HG02588 (cell line): Measurements from ENCODE around the gene KRTAP4-3.
"Not testable (repeated sequence)": the region's sequence is repeated elsewhere in the genome, so short reads cannot be mapped to it uniquely, and the experiment has no call there.

Source experiments
- ATAC-seq: cut with Tn5 transposase; IDR thresholded peaks from one replicate; pipeline ENCODE4 v1.9.1; 2021; ENCODE audit warnings: mild to moderate bottlenecking, moderate library complexity; ENCODE audit not compliant: unreplicated experiment

The KRTAP4-3 gene

GRCh38 chr17:41168121-41168520 is at the start of gene KRTAP4-3:
KRTAP4-3 (minus strand) TSS chr17:41168221; CDS start chr17:41168172, 49 bp downstream.
- ATAC-seq = no peak

DNA sequence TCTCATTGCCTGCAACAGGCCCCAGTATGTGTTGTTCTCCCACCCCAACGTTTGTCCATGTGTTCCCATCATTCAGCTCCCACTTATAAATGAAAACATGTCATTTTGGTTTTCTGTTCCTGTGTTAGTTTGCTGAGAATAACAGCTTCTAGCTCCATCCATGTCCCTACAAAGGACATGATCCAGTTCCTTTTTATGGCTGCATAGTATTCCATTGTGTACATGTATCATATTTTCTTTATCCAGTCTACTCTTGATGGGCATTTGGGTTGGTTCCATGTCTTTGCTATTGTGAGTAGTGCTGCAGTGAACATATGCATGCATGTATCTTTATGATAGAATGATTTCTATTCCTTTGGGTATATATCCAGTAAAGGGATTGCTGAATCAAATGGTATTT is 47.7 kb upstream of the KRTAP4-3 start:
- ATAC-seq = no peak

DNA sequence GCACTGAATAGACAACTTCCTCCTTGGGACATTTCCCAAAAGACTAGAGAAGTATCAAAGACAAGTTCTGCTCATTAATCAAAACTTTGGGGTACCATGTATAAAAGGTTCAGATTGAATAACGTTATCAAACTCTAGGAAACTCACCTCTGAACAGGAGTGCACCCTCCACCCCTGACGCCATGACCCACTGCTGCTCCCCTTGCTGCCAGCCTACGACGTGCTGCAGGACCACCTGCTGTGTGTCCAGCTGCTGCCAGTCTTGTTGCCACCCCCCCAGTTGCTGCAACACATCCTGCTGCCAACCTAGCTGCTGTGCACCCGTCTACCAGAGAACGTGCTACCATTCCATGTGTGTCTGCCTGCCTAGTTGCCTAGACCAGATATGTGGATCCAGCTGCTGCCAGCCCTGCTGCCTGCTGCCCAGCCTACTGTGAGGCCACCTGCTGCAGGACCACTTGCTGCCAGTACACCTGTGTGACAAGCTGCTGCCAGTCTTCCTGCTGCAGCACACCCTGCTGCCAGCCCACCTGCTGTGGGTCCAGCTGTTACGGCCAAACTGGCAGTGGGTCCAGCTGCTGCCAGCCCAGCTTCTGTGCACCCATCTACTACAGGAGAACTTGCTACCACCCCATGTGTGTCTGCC is 44.6 kb upstream of the KRTAP4-3 start:
- no peak for ATAC-seq

DNA sequence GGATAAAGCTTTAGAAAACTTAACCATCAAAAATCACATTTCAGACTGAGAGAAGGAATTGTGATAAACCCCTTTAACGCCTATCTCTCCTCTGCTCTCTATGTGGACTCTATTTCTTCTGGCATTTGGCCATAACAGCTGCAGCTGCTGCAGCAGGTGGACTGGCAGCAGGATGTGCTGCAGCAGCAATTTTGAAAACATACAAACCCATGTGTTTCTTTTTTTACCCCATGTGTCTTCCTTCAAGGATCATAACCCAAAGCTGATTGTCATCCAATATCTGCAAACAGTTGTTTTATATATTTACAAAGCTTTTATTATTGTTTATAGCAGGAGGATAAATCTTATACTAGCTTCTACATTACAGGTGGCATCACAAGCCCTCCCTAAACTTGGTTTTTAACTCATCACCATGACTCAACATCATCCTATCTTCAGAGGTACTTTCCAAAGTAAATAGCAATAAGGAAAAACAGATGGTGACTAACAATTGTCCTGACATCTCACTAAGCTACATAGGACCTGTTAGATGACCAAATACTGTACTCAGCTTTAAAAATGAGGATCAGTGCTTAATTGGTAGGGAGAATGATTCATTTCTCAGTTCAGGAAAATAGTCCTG is 43.9 kb upstream of the KRTAP4-3 start:
- ATAC-seq = no peak

GRCh38 chr17:41199421-41200078 is 31.5 kb upstream of the KRTAP4-3 start:
- ATAC-seq = no peak

DNA sequence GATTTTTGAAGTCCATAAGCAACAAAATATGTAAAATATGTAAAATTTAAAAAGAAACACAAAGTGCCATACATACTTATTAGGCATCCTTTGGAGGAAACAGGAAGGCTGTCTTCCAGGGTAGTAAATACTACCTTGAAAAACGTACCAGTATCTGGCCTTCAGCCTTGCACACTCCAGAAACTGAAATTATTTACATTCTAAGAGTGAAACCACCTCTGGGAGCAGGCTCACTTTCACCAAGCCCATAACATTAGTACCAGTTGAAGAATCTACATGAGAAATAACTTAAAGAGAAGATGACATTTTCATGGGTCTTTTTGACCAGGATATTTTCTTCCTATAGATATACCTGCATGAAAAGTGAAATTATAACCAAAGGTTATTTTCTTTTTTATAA is 28.0 kb upstream of the KRTAP4-3 start:
- ATAC-seq = no peak

GRCh38 chr17:41190328-41190727 is 22.3 kb upstream of the KRTAP4-3 start:
- no peak for ATAC-seq

- ATAC-seq = not testable (repeated sequence)
Measured at GRCh38 chr17:41189837-41190318, 21.9 kb upstream of the KRTAP4-3 start, which contains the start of gene KRTAP9-1. KRTAP9-1 (plus strand) TSS chr17:41189887; CDS start chr17:41189887, 0 bp downstream.

GRCh38 chr17:41186872-41187271 is 18.9 kb upstream of the KRTAP4-3 start:
- ATAC-seq = no peak

DNA sequence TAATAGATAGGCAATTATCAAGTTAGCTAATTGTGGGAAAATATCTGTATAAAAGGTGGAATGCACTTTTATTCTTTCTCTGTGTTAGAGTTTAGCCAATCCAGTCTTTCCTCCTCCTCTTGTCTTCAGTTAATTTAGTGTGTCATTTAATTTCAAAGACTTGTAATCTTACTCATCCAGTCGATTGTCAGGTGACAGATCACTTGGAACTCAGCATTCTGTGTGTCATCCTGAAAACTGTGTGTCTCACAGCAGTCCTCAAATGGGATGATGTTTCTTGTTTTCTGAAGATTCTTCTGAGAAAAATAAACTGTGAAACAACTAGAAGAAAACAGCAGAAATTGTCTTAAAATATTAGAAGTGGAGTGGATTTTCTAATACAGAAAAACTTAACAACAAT is 17.0 kb upstream of the KRTAP4-3 start:
- no peak for ATAC-seq

- ATAC-seq = no peak
Measured at GRCh38 chr17:41184480-41184961, 16.5 kb upstream of the KRTAP4-3 start, which contains the start of gene KRTAP4-1. KRTAP4-1 (minus strand) TSS chr17:41184911; CDS start chr17:41184854, 57 bp downstream.

DNA sequence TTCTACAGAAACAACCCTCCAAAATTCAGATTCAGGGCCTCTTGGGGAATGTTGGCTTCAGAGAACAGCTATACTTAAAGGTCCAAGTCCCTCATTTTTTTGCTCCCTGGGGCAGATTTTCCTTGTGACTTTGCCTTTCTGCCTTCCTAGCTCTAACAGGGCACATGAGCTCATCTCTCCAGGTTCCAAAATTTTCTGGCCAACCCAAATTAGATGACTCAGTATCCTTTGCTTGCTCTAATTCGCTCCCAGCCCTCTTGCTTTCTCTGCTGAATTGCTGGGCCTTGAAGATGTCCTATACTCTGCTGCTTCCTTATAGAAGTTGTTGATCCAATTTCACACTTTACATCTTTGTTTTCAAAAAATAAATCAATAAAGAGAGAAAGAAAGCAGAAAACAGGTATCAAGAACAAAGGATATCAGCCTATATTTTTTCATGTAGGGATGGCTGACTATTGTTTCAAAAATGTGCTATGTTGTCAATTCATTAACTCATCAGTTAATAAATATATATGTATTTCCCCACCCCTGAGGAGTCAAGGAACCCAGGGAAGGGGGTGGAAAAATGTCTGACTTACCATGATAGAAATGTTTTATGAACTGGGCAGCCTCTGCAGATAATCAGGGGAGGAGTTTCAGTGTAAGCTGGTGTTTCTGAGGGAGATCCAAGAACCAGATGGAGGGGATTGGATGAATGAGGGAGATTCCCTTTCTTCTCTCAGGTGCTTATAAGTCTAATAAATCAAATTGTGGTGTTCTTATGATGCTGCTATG is 11.0 kb upstream of the KRTAP4-3 start:
- ATAC-seq = no peak

DNA sequence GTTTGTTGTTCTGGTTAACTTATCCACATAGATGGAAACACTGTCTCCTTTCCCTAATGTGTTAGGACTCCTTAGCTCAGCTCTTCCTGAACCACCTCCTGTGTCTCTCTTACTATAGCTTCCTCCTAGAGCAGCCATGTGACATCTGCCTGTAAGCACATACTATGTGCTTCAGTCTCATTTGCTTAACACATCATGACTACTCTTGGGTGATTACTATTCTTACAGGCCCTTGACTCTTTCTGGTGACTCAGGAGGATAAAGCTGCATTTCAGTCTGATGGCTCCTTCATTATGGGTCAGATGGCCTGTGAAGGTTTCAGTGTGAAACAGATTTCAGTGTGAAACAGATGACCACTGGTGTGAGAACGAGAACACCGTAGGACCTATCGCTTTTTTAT is 10.3 kb upstream of the KRTAP4-3 start:
- ATAC-seq = no peak

DNA sequence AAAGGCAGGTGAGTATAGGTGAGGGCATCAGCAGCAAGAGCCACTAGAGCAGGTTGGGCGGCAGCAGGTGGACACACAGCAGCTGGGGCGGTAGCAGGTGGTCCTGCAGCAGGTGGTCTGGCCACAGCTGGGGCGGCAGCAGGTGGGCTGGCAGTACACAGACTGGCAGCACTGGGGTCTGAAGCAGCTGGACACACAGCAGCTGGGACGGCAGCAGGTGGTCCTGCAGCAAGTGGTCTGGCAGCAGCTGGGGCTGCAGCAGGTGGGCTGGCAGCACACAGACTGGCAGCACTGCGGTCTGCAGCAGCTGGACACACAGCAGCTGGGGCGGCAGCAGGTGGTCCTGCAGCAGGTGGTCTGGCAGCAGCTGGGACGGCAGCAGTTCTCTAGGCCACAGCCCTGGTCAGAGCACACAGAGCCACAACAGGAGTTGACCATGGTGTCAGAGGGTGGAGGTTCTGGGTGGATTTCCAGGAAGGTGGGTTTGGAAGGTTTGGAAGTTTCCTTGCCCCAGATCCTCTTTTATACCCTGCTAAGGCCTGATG is 9.8 kb upstream of the KRTAP4-3 start, which contains the start of gene KRTAP4-2:
KRTAP4-2 (minus strand) TSS at position 495 of the 545 bp plus-strand sequence; CDS start at position 438, 57 bp downstream.
- no peak for ATAC-seq

GRCh38 chr17:41176744-41177387 is 8.8 kb upstream of the KRTAP4-3 start:
- ATAC-seq = no peak

GRCh38 chr17:41171886-41172285 is 3.9 kb upstream of the KRTAP4-3 start:
- no peak for ATAC-seq

GRCh38 chr17:41167561-41167960 is 460 bp downstream of the KRTAP4-3 start:
- no peak for ATAC-seq

- ATAC-seq = no peak
Measured at GRCh38 chr17:41163828-41164227, 4.2 kb downstream of the KRTAP4-3 start.

DNA sequence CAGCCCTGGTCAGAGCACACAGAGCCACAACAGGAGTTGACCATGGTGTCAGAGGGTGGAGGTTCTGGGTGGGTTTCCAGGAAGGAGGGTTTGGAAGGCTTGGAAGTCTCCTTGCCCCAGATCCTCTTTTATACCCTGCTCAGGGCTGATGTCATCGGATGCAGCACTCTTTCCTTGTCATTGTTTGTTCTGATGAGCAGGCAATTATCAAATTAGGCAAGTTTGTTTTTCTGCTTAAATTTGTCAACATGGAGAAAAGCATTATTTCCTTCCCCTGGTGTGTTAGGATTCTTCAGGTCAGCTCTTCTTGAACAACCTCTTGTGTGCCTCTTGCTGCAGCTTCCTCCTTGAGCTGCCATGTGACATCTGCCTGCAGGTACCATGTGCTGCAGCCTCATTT is 7.4 kb downstream of the KRTAP4-3 start, which contains the start of gene KRTAP4-4:
KRTAP4-4 (minus strand) TSS at position 101 of the 400 bp plus-strand sequence; CDS start at position 44, 57 bp downstream.
- no peak for ATAC-seq

DNA sequence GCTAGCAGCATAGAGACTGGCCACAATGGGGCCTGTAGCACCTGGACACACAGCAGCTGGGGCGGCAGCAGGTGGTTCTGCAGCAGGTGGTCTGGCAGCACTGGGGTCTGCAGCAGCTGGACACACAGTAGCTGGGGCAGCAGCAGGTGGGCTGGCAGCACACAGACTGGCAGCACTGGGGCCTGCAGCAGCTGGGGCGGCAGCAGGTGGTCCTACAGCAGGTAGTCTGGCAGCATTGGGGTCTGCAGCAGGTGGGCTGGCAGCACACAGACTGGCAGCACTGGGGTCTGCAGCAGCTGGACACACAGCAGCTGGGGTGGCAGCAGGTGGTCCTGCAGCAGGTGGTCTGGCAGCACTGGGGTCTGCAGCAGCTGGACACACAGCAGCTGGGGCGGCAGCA is 7.8 kb downstream of the KRTAP4-3 start:
- not testable (repeated sequence) for ATAC-seq
